GM10266 (cell line): Measurements from ENCODE around the gene GRIPAP1.

ENCODE experiments used
- DNase-seq: peaks from one replicate; pipeline ENCODE4 v3.0.0; 2012; ENCODE audit errors: extremely low spot score
- CTCF ChIP-seq: IDR thresholded peaks from 2 replicates; pipeline ENCODE4 v1.5.1; 2012; ENCODE audit warnings: mild to moderate bottlenecking, low read depth; ENCODE audit not compliant: control insufficient read depth, insufficient read depth; ENCODE audit errors: missing control alignments

The GRIPAP1 gene

GRCh38 chrX:48975541-48975940 lies 26.5 kb downstream of the GRIPAP1 start:
- no peak for TF ChIP-seq CTCF
- DNase-seq = no peak

GRCh38 chrX:48975041-48975440 lies 27.0 kb downstream of the GRIPAP1 start:
- TF ChIP-seq CTCF = no peak
- DNase-seq = no peak

GRCh38 chrX:48974574-48974973 lies 27.5 kb downstream of the GRIPAP1 start:
- no peak for TF ChIP-seq CTCF
- no peak for DNase-seq

- TF ChIP-seq CTCF = no peak
- no peak for DNase-seq
These were observed 28.0 kb downstream of the GRIPAP1 start for GRCh38 chrX:48974033-48974432.

- peak; percentile 45 for DNase-seq
- TF ChIP-seq CTCF = peak; percentile 56
These were observed 29.6 kb downstream of the GRIPAP1 start for GRCh38 chrX:48972220-48973164.

GRCh38 chrX:48971249-48972219 lies 30.5 kb downstream of the GRIPAP1 start, which contains the start of gene KCND1:
KCND1 (minus strand) TSS chrX:48971844; CDS start chrX:48970271, 1,573 bp downstream.
- DNase-seq = no peak
- TF ChIP-seq CTCF = no peak
